H1 (cell line): Measurements from ENCODE around the gene RARRES1. TPM values are rescaled to one million over a fixed set of nuclear protein-coding genes. Genes with fewer than 3 reads are reported as not detected.

Experiments used
- EGR1 ChIP-seq: IDR thresholded peaks from 2 replicates; pipeline ENCODE4 v1.6.1; 2011; ENCODE audit warnings: low read depth, low read length, borderline replicate concordance
- EP300 ChIP-seq, 2 experiments: IDR thresholded peaks; 1 replicate in 1 of 2; 2 replicates in 1 of 2; pipeline ENCODE4 v1.6.1; 2011 to 2012; ENCODE audit warnings: low read depth in 2 of 2, low read length in 2 of 2, mild to moderate bottlenecking in 2 of 2, borderline replicate concordance in 1 of 2, inconsistent platforms in 1 of 2, moderate library complexity in 1 of 2
- JUN ChIP-seq: IDR thresholded peaks from 2 replicates; pipeline ENCODE4 v1.6.1; 2011; ENCODE audit warnings: low read depth, mild to moderate bottlenecking, improper control_type of control experiment, low read length
- KDM5A ChIP-seq: fragments of 200-600 bp; IDR thresholded peaks from 2 replicates; pipeline ENCODE4 v1.7.1; 2012; ENCODE audit warnings: mild to moderate bottlenecking, low read length, inconsistent platforms, mixed read lengths
- SUZ12 ChIP-seq: fragments of 200-600 bp; sonication (generic); IDR thresholded peaks from 2 replicates; pipeline ENCODE4 v1.6.1; 2012; ENCODE audit warnings: mild to moderate bottlenecking, inconsistent platforms, low read length, moderate library complexity, mixed read lengths
- polyA plus RNA-seq, 7 experiments: library from polyadenylated mRNA; depleted of rRNA in 3 of 7; stranded (reverse) in 5 of 7; unstranded in 2 of 7; fragments of >200 nt in 5 of 7; fragments of 200-250 nt in 2 of 7; gene quantifications; 1 replicate in 5 of 7; 2 replicates in 1 of 7; 4 replicates in 1 of 7; pipeline versions ENCODE4 v1.2.1 to v1.2.3, GENCODE V29; 2011 to 2013; ENCODE audit warnings: missing spikeins in 2 of 7, mixed read lengths in 2 of 7
- total RNA-seq: library from RNA; stranded (reverse); fragmentation: NEBNext Ultra II Directional; extraction: Animal tissue kit (Norgen Biotek cat#: 25700); gene quantifications from 2 replicates; pipeline ENCODE4 v1.2.1, GENCODE V29; 2021

RARRES1 gene
- total and polyA plus RNA-seq, 2 of the 8 experiments (the other 6 are each of a cell fraction or from before 2014, with no cell fraction given), result 0.26 to 0.71 TPM

DNA sequence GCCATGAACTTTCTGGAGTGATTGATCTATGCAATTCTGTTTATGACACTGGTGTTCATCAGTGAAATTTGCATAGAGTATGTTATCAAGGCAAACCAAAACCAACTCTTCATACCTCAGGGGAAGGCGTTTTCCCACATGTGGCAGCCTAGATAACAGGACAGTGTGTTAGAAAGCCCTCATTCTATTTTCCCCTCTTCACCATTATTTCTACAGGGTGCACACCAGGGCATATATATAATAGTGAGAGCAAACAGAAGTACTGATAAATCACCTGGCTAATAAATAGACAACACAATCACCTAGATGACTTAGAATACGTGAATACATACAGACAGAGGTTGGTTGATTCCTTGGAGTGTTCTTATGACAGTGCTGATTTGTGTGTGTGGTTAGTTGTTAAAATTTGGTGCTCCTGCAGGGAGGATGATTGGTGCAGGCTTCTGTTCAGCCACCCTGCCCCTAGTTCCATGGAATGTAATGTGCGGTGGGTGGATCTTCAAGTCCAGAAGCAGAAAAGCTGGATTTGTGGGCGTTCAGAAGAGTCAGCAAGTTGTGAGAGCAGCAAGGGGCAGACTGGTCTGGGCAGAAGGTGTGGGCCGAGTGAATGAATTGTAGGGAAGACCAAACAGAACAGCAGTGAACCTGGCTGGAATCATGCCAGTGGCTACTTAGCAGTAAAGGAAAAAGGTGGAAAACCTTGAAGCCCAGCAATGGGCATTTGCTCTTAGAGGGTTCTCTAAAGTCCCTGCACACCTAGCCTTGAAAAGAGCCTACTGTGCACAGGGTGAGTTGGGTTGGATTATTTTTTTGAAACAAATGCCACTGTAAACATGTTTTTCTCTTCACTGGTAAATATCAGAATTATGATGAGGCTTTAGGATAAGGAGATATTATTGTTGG is 11.7 kb upstream of the RARRES1 start (continued):
- TF ChIP-seq KDM5A (no peak), EP300 (IDR thresholded peaks at IDR 0.05; ENCODE audit: borderline replicate concordance in 1 of 2, low read depth in 2 of 2, low read length in 2 of 2) (no peak), JUN (no peak), EGR1 (no peak), SUZ12 (no peak)
